T-helper 1 cell (primary cell): Measurements from ENCODE around the gene SLC6A1.

Experiments
- DNase-seq, 5 donors: peaks; one replicate each; pipeline ENCODE4 v3.0.0-alpha.2; 2012 to 2020

Gene SLC6A1

DNA sequence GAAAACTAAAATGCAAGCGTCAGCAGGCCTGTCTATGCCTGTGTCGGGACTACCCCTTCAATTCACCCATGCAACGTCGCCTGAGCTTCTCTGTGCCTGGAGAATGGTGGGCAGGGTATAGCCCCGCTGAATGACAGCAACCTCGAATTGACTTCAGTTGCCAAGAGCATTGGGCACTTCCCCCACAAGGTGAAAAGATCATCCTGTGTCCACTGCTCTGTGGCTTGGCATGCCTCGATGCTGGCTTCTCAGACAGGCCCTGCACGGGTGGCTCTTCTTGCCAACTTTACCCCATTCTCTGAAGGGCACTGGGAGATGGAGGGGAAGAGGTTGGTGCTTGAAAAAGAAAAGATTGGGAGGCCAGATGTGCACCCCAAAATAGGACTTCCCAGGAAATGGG is 3.3 kb downstream of the SLC6A1 start:
- DNase-seq = no peak

DNA sequence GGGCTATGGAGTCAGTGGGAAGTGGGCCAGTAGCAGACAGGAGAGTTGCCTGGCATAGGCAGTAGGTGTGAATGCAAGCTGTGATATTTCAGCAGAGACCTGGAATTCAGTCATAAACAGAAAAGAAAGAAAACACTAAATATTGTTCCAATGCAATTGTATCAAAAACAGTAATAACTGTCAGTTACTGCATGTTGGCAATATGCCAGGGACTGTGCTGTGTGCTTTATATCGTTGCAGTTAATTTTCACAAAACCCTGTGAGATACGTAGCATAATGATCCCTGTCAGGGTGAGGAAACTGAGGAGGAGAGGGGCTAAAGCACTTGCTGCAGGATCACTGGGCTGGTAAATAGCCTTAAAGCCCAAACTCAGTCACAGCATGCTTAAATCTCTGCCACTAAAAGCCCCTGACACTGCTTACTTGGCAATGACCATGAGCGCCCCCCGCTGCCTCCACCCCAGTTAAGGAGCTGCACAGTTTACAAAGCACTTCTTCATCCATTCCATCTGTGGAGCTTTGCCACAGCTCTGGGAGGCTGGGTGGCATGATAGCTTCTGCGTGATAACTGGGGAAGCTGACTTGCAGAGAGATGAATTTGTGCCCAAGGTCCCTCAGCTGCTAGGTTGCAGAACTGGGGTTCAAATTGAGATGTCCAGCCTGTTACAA is 3.9 kb downstream of the SLC6A1 start:
- no peak for DNase-seq

DNA sequence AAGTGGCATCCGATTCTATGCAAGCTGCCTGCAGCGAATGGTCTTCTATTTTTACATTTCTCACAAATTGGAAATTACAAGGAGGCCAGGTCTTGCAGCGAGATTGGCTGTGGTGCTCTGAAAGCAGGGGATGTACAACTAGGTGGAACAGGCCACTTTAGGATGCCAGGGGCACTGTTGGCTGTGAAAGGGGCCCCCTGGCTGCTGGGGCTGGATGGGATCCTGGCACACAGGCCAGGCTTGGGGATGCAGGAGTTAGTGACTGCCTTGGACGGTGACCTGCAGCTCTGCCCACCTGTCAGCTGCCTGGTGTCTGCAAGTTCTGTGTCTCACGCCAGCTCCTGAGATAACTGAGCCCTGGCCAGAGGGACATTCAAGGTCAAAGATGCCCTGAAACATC is 4.6 kb downstream of the SLC6A1 start:
- no peak for DNase-seq

DNA sequence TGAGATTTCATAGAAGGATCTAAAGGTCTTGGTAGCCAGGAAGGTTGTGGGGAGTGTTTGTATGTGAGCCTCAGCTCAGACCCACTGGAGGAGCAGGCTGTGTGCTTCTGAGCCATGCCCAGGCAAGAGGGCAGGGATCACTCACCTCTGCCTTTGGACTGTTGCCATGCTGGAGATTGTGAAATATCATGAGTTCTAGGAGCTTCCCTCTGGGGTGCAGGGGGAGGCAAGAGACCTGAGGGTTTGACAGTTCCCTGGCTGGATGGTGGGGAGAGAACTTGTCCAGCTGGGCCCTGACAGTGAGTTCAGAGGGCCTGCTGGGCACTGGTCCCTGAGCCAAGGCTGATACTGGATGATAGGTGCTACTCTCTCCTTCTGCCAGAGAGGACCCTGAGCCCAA is 6.0 kb downstream of the SLC6A1 start:
- no peak for DNase-seq

DNA sequence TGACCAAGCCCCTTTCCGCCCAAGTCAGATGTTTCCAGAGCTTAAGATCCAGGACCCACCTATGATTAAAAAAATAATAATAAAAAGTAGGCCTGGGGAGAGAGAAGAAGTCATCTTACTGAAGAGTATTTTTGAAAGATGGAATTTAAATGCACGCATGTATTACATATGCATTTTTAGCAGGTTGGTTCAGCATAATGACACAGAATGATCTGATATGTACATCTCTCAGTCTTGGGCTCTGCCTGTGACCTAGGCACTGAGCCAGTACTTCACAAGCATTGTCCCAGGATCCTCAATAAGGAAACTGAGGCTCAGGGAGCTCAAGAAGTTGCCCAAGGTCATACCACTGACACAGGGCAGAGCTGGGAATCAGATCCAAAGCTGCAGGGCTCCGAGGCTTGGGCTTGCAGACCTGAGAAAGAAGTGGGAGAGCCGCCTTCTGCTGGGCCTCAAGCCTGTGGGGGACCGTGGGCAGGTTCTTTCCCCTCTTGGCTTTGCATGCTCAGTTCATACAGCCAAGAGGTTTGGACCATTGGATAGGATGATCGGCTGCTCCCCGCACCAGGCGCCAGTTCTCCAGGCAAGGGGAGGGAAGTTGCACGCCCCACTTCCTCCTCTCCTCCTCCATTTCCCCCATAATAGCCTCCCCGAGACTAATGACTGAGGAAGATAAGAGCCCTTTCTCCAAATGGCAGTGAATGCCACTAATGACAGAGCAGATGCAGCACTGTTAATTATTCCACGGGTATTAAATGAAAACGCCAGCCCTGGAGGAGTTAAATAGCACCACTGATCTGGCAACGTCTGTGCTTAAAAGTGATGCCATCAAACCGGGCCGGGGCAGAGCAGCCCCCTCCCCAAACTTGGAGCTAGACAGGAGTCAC is 6.9 kb downstream of the SLC6A1 start:
- DNase-seq = no peak

DNA sequence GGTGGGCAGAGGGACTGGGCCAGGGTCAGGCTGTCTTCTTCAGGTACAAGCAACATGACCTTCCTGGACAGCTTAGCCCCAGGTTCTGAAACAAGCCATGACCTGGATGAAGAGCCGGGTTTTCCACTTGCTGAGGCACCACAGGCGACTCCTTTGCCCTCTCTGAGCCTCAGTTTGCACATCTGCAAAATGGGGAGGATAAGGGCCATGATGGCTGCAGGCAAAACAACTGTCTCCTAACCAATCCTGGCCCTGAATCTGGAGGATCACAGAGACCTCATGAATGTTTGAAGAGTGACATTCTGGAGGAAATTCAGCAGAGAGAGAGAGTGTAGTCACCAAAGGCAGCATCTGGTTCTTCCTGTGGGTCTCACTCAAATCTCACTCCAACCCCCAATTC is 8.0 kb downstream of the SLC6A1 start:
- DNase-seq = no peak

DNA sequence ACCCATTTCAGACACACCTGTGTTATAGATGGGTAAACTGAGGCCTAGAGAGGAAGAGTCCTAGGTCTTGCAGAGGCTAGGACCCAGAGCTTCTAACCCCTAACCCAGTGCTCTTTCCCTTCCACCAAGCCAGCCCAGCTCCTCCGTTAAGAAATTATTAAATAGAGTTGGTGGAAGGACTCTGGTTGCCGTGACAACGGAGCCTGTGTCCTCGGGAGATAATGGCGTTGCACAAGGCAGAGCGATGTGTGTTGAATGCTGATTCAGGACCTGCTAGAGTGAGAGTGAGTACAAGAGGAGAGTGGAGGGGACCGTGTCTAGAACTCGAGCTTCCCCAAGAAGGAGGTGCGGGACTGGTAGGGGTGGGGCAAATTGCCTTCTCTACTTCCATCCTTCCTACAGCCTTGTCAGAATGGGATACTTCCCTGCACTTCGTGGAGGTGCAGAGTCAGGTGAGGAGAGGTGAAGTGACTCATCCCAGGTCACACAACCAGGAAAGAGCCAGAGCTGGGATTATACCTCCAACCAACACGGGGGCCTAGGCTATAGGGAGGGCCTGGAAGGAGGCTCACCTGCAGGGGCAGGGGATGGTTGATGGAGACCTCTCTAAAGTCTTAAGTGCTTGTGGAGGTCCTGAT is 8.6 kb downstream of the SLC6A1 start:
- no peak for DNase-seq

DNA sequence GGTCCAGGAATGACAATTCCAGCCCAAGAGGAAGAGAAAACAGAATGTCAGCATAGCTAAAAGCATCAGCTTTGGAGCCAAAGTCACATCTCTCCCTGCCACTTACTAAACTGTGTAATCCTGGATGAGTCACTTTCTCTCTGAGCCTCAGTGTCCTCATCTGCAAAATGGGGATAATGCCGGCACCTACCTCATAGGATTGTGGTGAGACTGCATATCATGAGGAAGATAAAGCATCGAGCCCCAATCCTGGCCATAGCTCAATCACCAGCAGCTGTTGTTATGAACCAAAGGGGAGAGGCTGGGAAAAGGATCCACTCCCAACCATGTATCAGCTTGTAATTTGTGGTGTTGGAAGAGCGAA is 9.1 kb downstream of the SLC6A1 start:
- DNase-seq = no peak

DNA sequence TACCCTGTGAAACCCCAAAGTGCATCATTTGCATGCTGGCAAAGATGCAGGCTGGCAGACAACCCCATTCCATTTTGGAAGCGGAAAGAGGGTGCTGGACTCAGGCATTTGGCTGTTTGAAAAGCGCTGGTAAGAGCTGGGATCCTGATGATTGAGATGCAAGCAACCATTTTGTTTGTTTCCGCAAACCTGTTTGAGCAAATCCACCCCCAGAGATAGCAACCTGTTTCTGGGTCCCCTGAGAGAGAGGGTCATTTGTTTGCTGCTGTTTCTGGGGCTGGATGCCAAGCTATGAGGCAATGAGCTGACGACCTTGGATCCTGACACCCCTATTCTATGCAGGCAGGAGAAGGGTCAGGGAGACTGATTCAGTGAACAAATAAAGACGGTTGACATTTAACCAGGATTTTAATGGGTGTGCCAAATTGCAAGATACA is 9.8 kb downstream of the SLC6A1 start:
- no peak for DNase-seq

DNA sequence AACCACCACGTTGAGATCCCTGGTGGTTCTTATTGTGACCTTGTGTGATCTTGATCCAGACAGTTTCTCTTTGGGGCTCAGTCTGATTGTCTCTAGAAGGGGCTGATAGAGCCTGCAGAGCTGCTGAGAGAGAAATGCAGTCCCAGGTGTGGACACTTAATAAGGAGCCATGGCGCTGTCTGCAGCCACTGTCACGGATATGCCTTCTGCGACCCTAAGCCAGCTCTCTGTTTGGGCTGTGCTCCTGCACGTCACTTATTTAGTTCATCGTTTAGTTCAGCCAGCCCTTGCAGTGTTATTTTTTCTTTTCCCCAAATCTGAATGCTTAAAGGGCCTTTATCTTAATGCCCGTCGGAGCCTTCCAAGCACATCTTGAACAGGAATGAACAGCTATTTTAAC is 12.0 kb downstream of the SLC6A1 start:
- no peak for DNase-seq

DNA sequence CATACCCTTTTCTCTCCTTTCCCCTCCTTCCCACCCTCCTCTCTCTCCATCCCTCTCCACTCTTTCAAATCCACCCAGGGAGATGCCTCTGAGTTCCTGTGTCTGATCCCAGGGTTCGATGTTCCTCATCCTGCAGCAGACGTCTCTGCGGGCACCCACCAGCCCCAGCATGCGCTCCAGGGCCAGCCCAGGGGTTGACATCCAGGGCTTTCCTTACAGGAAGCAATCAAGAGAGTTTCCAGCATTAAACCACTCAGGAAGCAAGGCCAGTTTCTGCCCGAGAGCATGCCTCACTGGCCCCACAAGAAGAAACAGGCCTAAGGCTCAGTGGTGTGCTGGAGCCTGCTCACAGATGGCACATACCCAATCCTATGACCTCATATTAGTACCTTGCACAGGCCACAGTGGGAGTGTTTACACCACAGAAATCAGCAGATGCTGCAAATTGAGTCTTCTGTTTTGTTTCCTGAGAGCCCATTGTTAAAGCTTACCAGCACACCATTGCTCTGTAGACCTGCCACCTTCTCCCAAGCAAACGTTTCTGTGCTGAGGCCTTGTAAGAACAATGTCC is 13.2 kb downstream of the SLC6A1 start:
- no peak for DNase-seq

DNA sequence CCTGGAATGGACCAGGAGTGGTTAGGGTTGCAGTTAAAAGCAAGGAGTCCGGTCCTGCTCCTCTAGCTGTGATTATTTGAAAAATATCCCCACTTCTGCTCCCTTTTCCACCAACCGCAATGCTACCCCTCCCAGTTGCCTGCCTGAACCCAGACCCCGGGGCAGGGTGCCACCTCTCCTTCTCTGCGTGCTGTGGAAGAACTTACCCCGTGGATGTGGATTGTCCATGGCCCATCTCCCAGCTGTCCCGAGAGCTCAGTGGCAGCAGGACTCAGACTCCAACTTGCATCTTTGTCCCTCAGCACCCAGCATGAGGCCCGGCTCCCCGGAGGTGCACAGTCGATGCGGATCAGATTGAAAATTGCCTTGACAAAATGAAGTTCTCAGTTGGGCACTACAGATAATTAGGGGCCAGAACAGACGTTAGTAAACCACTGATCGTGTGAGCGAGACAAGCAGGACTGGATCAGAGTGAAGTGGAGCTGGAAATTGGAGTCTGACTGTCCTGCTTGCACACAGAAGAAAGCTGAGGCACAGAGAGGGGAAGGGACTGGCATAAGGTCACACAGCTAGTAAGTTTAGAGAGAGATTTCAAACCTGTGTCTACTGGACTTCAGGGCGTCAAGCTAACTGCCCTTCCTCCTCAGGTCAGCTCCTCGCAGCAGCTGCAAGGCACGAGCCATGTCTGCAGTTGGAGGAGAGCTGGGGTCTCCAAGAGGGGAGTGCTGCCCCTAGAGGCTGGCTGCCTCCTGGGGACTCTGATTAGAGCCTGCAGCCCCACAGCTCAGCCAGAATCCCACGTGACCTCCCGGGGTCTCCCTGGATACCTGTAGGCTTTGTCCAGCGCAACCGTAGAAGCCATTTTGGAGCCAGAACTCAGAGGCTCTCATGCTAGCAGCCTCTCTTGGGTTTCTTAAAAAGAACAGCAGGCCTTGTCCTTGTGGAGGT is 14.7 kb downstream of the SLC6A1 start:
- DNase-seq = no peak

DNA sequence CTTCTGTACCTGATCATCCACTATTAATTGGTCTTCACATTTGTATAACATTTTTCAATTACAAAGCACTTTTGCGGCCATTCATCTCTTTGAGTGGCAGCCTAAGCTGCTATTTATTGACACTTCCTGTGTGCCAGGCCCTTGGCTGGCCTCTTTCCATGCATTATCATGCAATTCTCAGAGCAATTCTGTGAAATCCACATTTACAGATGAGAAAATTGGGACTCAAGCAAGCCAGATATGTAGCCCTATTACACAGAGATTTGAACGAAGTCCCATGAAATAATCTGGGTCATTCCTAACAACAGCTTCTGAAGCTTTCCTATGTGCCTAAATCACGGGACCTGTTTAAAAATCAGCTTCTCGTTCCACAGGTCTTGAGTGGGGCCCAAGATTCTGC is 17.4 kb downstream of the SLC6A1 start:
- DNase-seq = no peak

DNA sequence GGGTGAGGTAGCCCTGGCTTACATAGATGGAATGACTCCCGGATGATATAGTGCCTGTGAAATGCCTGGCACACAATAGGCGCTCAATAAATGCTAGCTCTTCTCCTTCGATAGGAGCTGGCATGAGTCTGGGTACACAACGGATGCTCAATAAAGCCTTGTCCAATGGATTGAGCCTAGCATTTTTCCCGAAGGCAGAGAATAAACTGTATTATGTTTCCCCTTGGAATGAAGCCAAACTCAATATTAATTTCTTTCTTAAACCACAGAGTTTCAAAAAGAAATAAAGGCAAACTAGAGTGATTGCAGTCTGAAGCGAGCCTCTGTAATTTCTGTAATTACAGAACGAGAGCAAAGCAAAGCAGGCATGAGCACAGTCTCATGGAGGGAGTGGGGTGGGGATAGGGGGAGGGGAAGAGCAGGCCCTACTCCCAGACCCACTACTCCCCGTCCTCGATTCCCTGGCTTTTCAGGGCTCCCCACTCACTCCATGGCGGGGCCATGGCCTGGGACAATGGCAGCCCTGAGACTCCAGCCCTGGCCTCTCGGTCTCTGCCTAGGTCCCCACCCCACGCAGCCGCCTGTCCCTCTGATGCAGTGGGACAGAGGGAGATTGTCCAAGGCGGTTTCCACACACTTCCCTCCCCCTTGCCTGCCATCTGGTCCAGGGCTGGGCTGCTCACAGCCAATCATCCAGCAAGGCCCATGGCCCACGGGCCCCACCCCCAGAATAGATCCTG is 18.0 kb downstream of the SLC6A1 start:
- no peak for DNase-seq

DNA sequence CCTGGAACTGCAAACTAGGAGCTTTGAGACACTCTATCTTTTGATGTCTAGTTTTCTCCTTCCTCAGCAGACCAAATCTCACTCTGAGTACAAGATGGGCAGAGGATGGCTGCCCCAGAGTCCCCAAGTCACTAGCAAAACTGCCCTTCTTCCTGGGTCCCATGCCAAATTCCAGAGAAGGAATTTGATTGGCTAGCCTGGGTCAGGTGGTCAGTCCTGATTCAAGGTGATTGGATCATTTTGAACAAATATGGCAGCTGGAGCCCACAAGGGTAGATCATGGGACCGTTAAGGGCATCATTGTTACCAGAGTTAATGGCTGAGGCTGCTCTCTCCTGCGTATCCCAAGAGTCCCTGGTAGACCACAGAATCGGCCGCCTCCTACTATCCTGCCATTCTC is 21.7 kb downstream of the SLC6A1 start:
- no peak for DNase-seq

DNA sequence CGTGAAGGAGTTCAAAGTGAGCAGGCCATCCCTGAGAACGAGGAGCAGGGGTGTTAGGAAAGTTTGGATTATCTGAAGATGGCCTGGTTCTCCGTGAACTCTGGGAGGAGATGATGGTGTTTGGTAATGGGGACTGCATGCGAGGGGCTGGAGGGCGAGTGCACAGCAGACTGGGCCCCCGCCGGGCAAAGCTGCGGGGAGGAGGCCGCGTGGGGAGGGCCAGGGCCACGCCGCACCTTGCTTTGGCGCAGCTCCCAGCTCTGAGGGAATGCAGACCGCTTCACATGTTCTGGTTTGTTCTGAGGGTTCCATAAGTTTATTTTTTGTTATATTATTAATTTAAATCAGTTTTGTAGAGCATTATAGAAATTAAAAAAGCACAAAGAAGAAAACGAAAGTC is 22.2 kb downstream of the SLC6A1 start:
- no peak for DNase-seq

DNA sequence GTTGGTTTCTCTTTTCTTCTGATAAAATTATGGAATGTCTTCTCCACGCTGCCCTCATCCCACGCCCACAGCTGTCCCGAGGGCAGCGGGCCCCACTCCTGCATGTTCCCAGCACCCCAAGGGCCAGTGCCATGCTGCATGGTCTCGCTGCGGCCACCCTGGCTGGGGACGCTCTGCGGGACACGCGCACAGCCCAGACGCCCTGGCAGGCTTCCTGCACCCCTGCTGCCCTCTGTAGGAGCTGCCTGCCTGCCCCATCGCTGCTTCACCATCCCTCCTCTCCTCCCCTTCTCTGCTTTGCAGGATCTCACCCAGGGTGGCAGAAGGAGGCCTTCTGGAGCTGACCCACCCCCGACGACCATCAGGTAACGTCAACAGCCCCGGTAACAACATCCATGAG is 22.8 kb downstream of the SLC6A1 start:
- DNase-seq = no peak

DNA sequence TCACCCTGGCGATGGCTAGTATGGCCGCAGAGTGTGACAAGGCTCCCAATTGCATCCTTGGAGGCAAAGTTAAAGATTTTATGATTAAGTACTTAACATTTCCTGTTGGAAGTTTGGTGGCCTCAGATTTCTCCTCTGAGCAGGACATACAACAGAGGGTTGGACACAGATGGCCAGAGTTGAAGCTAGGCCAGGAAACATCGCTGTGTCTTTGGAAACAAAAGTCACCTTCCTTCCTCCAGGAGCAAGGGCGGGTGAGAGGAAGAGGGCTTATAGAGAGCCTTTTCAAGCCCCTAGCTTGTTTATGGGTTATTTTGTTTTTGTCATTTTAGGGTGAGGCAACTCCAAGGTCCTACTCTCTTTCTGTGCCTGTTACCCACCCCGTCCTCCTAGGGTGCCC is 24.2 kb downstream of the SLC6A1 start:
- no peak for DNase-seq

DNA sequence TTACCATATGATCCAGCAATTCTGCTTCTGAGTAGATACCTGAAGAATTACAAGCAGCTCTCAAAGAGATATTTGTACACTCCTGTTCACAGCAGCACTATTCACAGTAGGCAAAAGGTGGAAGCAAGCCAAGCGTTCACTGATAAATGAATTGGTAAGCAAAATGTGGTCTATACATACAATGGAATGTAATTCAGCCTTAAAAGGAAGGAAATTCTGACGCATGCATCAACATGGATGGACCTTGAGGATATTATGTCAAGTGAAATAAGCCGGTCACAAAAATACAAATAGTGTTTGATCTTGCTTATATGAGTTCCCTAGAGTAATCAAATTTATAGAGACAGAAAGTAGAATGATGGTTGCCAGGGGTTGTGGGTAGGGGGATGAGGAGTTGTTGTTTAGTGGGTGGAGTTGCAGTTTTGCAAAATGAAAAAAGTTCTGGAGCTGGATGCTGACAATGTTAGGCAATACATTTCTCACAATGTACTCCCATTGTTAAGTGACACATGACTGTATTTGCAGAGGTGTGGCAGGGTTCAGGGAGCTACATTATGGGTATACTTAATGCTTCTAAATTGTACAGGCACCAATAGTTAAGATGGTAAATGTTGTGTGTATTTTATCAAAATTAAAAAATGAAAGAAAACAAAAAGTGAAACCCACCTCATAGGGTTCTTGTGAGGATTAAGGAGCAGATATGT is 26.7 kb downstream of the SLC6A1 start:
- DNase-seq = no peak

DNA sequence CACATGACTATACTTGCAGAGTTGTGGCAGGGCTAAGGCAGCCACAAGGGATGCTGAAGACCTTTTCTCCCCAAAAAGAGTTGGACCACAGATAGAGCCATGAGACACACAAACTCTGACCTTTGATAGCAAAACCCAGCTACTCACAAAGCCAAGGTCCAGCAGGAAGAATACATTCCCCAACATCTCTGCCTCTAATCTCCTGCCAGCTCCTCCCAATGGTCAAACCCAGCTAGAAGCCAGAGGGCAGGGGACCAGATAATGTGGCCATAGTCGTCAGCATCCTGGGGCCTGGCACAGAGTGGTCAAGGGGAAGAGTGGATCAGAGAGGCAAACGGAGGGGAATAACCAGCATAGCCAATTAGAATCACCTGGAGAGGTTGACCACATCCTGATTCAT is 28.2 kb downstream of the SLC6A1 start:
- no peak for DNase-seq

DNA sequence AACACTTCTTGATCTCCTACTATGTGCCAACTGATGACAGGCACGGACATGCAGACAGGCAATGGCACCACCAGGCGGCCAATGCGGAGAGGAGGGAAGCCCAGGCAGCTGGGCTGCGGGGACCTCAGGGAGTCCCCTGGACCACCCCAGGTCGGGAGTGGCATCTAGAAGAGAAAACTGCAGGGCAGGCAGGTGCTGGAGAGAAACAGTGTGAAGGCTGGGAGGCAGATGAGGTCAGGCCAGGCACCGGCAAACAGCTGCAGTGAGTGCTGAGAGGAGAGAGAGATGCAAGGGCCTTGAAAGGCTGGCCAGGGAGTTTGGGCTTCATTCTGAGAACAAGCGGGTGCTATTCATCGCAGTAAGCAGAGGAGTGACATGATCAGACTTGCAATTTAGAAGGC is 29.1 kb downstream of the SLC6A1 start:
- DNase-seq = no peak
